A204.1 (cell line): ENCODE results near the gene ECEL1.
"Not testable (repeated sequence)": the region's sequence is repeated elsewhere in the genome, so short reads cannot be mapped to it uniquely, and the experiment has no call there.

ENCODE experiments used
- FAIRE-seq: peaks from 2 replicates; lab custom pipeline; 2012; peaks lifted over from hg19 to GRCh38; lab: Jason Lieb, UNC

The ECEL1 gene

DNA sequence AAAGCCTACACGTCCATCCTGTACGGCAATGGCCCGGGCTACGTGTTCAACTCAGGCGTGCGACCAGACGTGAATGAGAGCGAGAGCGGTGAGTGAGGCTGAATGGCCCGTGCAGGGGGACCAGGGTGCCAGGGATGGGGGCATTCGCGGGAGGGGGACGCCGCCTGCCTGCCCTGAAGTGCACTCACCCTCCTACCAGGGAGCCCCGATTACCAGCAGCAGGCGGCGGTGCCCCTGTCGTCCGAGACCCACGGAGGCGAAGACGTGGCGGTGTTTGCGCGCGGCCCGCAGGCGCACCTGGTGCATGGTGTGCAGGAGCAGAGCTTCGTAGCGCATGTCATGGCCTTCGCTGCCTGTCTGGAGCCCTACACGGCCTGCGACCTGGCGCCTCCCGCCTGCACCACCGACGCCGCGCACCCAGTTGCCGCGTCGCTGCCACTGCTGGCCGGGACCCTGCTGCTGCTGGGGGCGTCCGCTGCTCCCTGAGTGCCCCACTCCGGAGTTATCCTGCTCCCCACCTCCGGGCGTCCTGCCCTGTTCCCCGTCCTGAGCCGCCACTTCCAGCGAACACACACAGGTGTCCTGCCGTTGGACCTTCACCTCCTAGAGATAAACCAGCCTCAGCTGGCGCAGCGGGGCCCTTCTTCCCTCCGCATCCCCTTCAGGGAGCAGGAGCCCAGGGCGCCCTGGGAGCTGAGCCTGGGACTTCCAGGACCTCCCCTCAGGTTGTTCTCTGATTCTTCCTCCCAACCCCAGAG, 28.8 kb downstream of the ECEL1 start:
- no peak for FAIRE-seq

DNA sequence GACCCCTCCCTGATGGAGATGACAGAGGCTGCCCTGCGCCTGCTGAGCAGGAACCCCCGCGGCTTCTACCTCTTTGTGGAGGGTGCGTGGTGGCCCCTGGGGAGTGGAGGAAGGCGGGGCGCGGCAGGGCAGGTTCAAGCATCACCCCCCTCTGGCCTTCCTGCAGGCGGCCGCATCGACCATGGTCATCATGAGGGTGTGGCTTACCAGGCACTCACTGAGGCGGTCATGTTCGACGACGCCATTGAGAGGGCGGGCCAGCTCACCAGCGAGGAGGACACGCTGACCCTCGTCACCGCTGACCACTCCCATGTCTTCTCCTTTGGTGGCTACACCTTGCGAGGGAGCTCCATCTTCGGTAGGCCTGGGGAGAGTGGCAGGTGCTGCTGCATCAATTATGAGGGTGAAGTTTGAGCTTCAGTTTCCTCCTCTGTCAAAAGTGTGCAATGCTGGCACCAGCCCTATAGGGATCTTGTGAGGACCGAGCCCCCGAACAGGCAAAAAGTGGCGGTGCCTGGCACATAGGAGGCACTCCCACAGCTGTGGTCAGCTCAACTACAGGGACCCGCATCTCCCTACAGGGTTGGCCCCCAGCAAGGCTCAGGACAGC, 29.5 kb downstream of the ECEL1 start:
- FAIRE-seq: no peak

DNA sequence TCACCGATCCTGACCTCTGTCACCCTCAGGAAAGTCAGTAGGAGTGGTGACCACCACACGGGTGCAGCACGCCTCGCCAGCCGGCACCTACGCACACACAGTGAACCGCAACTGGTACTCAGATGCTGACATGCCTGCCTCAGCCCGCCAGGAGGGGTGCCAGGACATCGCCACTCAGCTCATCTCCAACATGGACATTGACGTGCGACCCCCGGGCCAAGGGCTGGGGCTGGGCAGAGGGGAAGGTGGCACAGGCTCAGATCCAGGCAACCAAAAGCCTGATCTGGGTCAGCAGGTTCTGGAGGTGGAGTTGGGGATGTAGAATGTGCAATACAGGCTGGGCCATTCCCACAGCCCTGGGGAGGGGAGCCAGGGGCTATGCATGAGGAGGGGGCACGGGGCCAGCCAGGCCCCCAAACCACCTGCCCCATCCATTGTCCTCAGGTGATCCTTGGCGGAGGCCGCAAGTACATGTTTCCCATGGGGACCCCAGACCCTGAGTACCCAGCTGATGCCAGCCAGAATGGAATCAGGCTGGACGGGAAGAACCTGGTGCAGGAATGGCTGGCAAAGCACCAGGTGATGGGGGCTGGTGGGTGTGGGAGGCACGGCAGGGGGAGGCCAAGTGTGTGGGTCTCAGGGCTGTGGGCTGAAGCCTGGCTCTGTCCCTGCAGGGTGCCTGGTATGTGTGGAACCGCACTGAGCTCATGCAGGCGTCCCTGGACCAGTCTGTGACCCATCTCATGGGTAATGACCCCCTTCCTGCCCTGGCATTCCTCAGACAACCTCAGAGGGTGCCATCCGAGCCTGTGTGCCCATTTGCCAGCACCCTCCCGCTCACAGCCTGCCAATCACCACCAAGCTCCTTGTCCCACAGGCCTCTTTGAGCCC, 30.3 kb downstream of the ECEL1 start:
- no peak for FAIRE-seq

DNA sequence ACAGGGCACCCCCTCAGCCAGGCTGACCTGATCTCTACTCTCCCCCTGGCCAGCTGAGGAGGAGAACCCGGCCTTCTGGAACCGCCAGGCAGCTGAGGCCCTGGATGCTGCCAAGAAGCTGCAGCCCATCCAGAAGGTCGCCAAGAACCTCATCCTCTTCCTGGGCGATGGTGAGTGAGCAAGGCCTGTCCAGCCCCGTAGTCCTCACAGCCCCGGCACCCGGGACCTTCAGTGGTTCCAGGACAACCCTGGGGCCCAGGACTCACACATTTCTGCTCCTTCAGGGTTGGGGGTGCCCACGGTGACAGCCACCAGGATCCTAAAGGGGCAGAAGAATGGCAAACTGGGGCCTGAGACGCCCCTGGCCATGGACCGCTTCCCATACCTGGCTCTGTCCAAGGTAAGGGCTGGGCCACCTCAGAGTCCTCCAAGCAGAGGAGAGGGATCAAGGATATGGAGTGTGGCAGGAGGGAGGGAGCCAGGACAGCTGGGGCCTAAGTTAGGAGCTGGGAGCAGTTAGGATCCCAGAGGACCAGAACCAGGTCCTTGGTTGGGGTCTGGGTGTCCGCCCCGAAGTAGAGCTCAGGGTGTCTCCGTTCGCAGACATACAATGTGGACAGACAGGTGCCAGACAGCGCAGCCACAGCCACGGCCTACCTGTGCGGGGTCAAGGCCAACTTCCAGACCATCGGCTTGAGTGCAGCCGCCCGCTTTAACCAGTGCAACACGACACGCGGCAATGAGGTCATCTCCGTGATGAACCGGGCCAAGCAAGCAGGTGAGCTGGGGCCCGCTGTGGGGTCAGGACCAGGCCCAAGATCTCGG, 31.1 kb downstream of the ECEL1 start:
- no peak for FAIRE-seq

DNA sequence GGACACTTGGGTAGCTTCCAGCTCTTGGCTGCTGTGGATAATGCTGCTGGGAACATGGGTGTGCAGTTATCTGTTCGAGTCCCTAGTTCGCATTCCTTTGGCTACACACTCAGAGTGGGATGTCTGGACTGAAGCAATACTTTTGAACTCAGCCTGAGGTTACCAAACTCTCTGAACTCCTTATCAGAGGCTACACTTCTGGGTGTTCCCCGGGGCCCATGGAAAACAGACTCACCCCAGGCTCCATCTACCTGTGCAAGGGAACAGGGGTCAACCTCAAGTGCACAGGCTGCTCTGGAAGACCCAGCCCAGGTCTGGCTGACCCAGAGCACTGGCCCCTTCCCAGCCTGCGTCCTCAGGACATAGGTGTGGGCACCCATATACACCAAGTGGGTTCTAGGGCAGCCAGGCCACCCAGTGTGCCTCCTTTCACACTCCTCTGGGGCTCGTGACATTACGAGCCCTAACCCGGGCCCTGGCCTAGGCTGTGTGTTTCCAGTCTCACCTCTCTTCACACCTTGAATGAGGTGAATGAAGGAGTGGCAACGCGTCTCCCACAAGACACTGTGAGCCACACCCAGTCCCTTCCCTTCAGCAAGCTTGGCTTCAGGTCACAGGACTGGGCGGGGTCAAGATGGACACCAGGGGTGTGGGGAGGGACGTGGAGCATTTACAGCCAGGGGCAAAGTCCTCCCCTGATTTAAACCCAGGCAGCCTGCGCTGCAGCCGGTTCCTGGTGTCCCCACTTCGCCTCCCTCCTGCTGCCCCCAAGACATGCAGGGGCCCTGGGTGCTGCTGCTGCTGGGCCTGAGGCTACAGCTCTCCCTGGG, 32.0 kb downstream of the ECEL1 start, which contains the start of gene ALPI:
ALPI (plus strand) TSS at position 728 of the 830 bp plus-strand sequence; CDS start at position 775, 47 bp downstream.
- no peak for FAIRE-seq

DNA sequence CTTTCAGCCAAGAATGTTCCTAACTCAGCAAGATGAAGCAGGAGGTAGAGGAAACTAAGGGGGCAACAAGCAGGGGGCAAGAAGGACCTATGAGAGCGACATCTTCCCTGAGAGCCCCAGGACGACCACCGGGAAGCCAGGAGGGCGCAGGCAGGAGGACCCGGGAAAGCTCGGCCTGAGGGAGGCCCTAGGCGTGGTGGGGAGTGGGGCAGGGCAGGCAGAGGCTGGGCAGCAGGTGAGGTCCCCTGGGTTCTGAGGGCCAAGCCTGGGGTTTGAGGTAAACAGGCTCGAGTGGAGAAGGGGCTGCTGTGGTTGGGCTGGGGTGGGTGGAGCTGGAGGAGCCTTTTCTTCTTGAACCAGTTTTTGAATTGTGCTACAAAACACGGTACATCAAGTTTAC, 33.0 kb downstream of the ECEL1 start:
- no peak for FAIRE-seq

DNA sequence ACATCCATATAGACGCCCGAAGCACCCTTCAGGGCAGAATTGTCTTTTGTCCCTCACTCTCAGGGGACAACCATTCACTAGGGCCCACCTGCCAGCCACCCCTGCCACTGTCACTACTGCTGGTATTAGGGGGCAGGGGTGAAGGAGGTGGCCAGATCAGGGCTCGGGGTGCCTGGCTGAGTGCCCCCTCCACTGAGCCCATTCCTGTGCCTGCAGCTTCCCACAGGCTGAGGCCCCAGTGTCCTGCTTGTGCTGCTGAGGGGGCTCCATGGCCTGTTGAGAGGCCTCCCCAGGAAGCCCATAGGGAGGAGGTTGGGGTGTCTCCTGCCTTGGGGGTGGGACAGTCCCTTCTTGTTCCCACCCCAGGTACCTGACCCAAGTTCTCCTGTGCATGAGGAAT, 36.0 kb downstream of the ECEL1 start:
- not testable (repeated sequence) for FAIRE-seq

DNA sequence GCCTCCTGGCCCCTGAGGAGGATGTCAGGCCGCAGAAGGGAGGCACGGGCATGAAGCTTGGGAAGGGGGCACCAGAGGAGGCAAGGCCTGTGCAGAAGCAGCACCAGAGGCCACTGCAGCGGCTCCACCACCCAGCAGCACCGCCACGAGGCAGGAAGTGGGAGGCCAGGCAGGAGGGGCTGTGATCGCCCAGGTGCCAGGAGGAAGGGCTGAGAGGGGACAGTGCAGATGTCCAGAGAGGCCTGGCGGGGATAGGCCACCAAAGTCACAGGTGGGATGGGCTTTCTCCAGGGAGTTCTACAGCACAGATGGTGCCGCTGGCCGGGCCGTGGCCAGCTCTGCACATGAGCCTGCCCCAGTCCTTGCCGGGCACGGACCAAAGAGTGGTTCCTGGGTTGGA, 37.7 kb downstream of the ECEL1 start:
- no peak for FAIRE-seq

DNA sequence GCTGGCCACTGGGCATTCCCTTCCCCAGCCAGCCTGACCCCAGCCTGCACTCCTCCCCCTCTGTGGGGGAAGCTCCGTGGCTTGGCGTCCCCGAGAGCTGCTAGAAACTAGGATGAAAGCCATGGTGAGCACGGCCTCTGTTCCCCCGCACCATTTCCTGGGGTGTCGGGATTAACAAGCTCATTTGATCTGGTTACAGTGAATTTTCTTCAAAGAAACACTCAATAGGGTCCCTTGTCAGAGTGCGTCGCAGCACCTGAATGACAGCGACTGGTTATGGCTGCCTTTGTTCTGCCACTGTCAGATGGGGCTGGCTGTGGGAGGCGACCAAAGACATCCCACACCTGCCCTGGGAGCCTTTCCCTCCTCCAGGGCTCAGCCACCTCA, 39.3 kb downstream of the ECEL1 start:
- FAIRE-seq: no peak

DNA sequence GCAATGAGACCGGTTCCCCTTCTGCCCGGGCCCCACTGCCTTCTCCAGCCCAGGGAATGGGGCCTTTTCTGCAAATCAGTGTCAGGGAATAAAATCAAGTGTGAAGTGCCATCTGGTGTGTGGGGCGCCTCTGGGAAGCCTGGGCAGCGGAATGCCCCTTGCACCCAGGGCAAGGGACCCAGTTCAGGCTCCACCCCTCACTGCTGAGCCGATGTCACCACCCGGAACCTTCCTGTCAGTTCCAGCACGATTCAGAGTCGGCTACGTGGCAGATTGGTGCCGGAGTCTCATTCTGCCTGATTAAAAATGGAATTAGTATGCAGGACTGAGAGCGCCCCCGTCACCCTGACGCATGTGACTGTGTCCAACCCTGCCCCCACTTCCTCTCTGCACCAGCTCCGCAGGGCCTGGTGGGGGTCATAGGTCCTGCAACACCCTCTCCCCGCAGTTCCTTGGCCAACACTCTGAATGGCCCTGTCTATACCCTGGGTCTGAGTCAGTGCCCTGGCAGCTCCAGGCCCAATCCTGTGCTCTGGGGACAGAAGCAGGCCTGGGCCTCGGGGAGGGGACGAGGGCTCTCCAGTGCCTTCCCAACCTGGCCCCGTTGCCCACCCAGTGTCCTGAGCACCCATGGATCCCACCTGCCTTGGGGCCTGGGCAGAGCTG, 39.9 kb downstream of the ECEL1 start:
- no peak for FAIRE-seq

DNA sequence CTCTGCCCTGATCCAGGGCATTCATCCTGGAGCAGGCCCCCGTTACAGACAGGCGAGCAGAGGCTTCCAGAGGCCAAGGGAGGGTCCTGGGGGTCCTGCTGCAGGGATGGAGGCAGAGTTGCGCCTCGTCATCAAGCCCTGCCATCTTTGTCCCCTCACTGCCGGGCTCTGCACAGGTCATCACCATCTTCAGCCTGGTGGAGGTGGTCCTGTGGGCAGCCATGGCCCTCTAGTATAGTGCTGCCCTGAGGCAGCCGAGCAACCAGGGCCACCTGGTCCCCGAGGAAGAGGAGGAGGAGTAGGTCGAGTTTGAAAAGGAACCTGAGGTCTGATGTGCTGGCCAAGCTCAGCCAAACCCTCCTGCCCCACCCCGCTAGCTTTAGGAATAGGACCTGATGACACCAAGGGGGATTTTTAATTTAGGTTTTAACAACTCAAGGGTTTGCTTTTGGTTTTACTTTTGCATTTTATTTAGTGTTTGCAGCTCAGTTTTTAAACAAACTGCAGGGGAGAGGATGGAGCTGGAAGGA, 40.5 kb downstream of the ECEL1 start:
- no peak for FAIRE-seq

DNA sequence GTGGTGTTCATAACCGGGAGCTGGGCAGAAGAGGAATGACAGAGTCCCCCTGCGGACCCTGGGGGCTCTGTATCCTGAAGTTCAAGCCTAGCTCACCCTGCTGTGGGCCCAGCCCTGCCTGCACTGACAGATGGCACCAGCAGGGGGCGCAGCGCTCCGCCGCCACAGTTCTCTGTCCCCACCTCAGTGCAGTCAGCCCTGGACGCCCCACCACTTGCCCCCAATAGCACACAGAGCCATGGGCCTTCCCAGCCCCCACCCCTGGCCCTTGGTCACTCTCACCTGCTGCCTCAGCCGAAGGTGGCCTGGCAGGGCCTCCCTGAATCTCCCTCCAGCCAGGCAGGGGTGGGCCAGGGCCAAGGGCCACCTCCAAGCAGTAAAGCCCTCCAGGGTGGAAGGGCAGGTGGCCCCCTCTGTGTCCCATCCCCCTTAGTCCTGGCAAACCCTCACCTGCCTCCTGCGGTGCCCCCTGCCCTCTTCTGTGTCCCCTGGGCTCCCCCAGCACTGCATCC, 41.3 kb downstream of the ECEL1 start:
- FAIRE-seq: not testable (repeated sequence)

DNA sequence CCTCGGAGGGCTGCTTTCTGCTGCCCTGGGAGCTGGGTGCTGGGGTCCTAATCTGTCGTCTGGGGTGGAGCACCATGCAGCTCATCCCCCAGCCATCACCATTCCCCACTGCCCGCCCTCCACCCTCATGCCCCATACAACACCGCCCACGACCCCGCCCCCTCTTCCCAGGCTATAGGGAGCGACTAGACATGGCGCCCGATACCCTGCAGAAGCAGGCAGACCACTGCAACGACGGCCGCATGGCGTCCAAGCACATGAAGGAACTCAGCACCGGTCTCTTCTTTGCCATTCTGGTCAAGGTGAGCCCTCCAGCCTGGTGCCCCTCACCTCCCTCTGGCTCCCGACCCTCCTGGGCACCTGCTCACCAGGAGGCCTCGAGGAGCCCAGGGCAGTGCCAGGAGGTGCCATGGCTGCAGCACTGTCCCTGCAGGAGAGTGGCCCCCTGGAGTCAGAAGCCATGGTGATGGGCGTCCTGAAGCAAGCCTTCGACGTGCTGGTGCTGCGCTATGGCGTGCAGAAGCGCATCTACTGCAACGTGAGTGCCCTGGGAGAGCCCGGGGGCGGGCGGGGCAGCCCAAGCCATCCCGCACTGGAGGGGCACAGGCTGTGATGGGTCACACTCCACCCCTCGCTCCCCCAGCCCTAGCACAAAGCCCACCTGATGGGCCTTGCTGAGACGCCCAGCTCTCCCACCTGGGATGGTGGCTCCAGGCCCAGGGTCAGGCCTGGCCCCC, 42.3 kb downstream of the ECEL1 start:
- FAIRE-seq: not testable (repeated sequence)

DNA sequence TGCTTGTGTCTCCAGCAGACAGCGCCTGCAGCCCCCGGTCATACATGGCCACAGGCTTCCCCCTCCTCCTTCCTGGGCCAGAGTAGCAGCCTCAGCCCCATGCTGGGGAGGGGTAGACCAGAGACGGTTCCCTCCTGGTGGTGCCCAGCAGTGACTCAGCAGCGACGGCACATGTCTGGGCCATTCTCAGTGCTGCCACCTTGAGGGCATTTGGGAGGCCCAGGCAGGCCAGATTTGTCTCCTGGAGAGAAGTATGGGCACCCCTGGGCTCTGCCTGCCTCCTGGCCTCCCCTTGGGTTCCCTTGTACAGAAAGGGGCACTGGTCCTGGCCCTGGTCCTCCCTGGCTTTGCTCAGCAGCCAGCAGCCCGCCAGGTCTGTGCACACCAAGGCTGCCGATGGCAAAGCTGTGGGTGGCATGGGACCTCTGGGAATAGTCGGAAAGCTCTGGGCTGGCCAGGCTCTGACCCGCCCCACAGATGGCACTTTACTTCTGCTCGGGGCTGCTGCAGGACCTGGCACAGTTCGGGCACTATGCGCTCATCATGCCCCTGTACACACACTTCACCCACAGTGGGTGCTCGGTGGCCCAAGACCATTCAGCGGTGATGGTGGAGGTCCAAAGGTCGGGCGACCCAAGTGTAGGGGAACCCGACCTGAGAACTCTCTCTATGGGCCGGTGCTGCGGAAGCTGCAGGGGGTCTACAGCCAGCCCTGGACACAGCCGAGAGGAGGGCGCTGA, 43.1 kb downstream of the ECEL1 start:
- FAIRE-seq: no peak

DNA sequence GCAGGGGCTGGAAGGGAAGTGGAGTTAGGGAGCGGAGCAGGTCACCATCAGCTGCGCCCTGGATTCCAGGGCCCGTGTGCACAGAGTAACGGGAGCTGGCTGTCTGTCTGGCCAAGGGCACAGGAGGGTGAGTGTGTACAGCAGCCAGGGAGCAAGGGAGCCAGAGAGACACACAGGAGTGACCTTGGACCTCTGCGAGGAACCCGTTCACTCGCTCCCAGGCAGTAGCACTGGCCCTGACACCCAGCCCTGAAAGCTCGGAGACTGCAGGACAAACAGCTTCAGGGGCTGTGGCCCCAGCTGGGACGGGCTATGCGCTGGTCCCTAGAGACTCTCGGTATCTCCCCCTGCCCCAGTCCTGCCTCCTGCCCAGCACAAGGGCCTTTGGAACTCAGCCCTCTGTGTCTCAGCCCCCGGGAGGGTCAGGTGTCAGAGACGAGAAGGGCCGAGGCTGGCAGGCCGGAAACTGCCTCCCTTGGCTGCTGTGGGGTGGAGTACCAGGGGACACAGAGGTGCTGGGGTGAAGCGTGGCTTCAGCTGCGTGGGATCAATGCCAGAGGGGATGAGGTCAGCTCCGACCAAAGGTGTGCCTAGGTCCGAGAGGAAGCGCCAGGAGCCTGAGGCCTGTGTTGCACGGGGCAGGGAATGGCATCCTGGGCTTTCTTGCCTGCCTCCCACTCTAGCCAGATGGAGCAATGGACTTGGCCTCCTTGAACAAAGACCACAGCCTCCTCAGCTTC, 43.8 kb downstream of the ECEL1 start:
- FAIRE-seq: not testable (repeated sequence)

DNA sequence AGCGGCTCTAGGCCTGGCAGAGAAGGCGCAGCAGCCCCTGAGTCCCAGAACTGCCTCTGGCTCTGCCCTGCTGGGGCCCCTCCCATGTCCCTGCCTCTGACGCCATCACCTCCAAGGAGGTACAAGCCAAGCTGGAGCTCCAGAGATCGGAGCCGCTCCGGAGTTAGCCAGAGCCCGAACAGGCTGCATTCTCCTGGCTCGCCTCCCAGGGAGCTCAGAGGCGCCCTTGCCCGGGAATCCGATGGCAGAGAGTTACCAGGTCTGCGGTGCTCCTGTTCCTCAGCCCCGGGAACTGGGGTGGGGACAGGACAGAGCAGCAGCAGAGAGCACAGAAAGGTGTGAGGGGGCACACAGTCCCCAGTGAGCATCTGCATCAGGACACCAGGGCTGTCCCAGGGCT, 44.6 kb downstream of the ECEL1 start:
- not testable (repeated sequence) for FAIRE-seq

DNA sequence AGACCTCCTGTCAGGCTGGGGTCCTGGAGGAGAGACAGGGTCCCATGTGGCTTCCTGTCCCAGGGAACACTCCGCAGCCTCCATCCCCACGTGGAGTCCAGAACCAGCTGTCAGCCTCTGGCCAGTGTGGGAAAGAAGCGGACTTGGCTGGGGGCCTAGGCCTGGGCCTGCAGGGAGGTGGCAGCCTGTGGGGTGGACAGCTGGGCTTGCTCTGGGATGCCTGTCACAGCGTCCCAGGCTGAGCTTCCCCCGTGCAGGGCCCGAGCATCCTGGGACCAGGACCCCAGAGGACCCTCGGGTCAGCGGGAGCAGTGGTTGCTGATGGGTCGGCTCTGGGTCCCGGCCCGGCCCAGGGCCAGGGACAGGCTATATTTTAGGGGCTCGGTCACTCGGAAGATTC, 45.2 kb downstream of the ECEL1 start:
- FAIRE-seq: not testable (repeated sequence)

DNA sequence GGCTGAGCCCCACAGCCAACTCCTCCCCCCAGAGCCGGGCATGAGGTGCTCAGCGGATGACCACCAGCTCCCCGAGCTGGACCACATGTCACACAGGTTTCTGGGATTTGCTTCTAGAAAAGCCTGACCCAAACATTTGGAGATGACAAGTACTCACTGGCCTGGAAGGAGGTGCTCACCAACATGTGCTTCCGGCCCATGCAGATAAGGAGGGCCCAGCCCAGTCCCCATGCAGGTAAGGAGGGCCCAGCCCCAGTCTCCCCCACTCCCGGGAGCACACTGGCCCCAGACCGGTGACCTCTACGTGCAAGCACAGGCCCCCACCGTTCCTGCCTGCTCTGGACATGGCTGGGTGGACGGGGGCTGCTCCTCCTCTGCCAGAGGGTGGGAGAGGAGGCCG, 45.7 kb downstream of the ECEL1 start:
- FAIRE-seq: not testable (repeated sequence)
